Activated T-helper 2 cell treated with anti-CD3 and anti-CD28 coated beads, Interferon-gamma antibody, Interleukin-2, Interleukin-4, amounts not matched to agents 10 μg/mL and 5 μg/mL and 100 μg/mL, durations not matched to agents 14 hours and 24 hours and 36 hours (primary cell): ENCODE results near the gene P4HTM. TPM values are rescaled to one million over a fixed set of nuclear protein-coding genes. Genes with fewer than 3 reads are reported as not detected.

Experiments used
- DNase-seq: peaks from one replicate; pipeline ENCODE4 v3.0.0; 2021; ENCODE audit warnings: low spot score
- H3K27ac Mint-ChIP-seq: one replicate; pipeline ENCODE4 v1.8.0; 2021; ENCODE audit warnings: mixed read lengths
- H3K27me3 Mint-ChIP-seq: one replicate; pipeline ENCODE4 v1.8.0; 2021; ENCODE audit warnings: low read depth, mixed read lengths
- H3K36me3 Mint-ChIP-seq: one replicate; pipeline ENCODE4 v1.8.0; 2021; ENCODE audit warnings: low read depth, mixed read lengths
- H3K4me1 Mint-ChIP-seq: one replicate; pipeline ENCODE4 v1.8.0; 2021; ENCODE audit warnings: low read depth, mixed read lengths
- H3K4me3 Mint-ChIP-seq: one replicate; pipeline ENCODE4 v1.8.0; 2021; ENCODE audit warnings: low read depth, mild to moderate bottlenecking, moderate library complexity, mixed read lengths
- H3K9me3 Mint-ChIP-seq: one replicate; pipeline ENCODE4 v1.8.0; 2021; ENCODE audit warnings: mixed read lengths
- intact Hi-C: fragments of 100-400 bp; cut with micrococcal nuclease; formaldehyde crosslinking; loops from one replicate; pipeline ENCODE4 v1.15.1; 2023
- total RNA-seq: library from RNA; stranded (reverse); gene quantifications from 2 replicates; pipeline ENCODE4 v1.2.3, GENCODE V29; 2022

The P4HTM gene
- 37.8 and 39.1 TPM in 2 replicates for total RNA-seq

GRCh38 chr3:48989796-48990635 lies at the start of gene P4HTM:
Gene P4HTM, plus strand, starts transcription at chr3:48990241. Its CDS starts 16 bp downstream, at chr3:48990257.
- intact Hi-C loops = loop anchor here (1.0 to 10.0 kb wide), 5 partner anchors 17 to 175 kb away; partner anchors contain the start of genes ARIH2, CCDC71, QRICH1 and WDR6

GRCh38 chr3:48945432-48945831 lies 44.6 kb upstream of the P4HTM start:
- H3K27ac Mint-ChIP-seq = peak overlapping the region; percentile 83
- intact Hi-C loops = loop anchor here (2.0 kb wide), 1 partner anchor 17 kb away; no protein-coding TSS in a partner anchor
- H3K9me3 Mint-ChIP-seq = no peaks in the 10 kb centered on the region
- no peaks in the 10 kb centered on the region for H3K27me3 Mint-ChIP-seq
- peaks cover 27% of the 10 kb centered on the region for H3K36me3 Mint-ChIP-seq
- DNase-seq = no peak
- H3K4me1 Mint-ChIP-seq = peaks cover 29% of the 10 kb centered on the region
- no peak overlapping the region for H3K4me3 Mint-ChIP-seq

More at GRCh38 chr3:48989796-48990635, at the start of gene P4HTM:
- Mint-ChIP-seq H3K36me3 (peaks cover 43% of the 10 kb centered on the region), H3K4me3 (peak within 1 kb of the TSS; percentile 93), H3K27ac (peak within 1 kb of the TSS; percentile 88), H3K4me1 (peaks cover 37% of the 10 kb centered on the region), H3K9me3 (no peaks in the 10 kb centered on the region), H3K27me3 (no peaks in the 10 kb centered on the region)
- peak; percentile 64 for DNase-seq

- Mint-ChIP-seq H3K4me3 (peak overlapping the region; percentile 6), H3K4me1 (peaks cover 29% of the 10 kb centered on the region), H3K36me3 (peaks cover 27% of the 10 kb centered on the region), H3K27me3 (no peaks in the 10 kb centered on the region), H3K27ac (peak overlapping the region; percentile 83), H3K9me3 (no peaks in the 10 kb centered on the region)
- intact Hi-C loops = loop anchor here (2.0 kb wide), 1 partner anchor 17 kb away; no protein-coding TSS in a partner anchor
- no peak for DNase-seq
Observed at GRCh38 chr3:48945891-48946549, 44.0 kb upstream of the P4HTM start.

- Mint-ChIP-seq H3K4me1 (peaks cover 33% of the 10 kb centered on the region), H3K27ac (no peak overlapping the region), H3K4me3 (no peak overlapping the region), H3K9me3 (no peaks in the 10 kb centered on the region), H3K36me3 (peaks cover 19% of the 10 kb centered on the region), H3K27me3 (no peaks in the 10 kb centered on the region)
- intact Hi-C loops = no loop called here
- no peak for DNase-seq
Observed at GRCh38 chr3:48949376-48949717, 40.7 kb upstream of the P4HTM start.

- peaks cover 26% of the 10 kb centered on the region for H3K4me1 Mint-ChIP-seq
- H3K4me3 Mint-ChIP-seq = no peak overlapping the region
- no peaks in the 10 kb centered on the region for H3K27me3 Mint-ChIP-seq
- intact Hi-C loops = no loop called here
- no peaks in the 10 kb centered on the region for H3K9me3 Mint-ChIP-seq
- no peak for DNase-seq
- H3K36me3 Mint-ChIP-seq = peaks cover 18% of the 10 kb centered on the region
- no peak overlapping the region for H3K27ac Mint-ChIP-seq
Observed at GRCh38 chr3:48950051-48950450, 40.0 kb upstream of the P4HTM start.

- no peak for DNase-seq
- intact Hi-C loops = no loop called here
- Mint-ChIP-seq H3K27ac (no peak overlapping the region), H3K9me3 (no peaks in the 10 kb centered on the region), H3K27me3 (no peaks in the 10 kb centered on the region), H3K4me3 (no peak overlapping the region), H3K36me3 (peaks cover 15% of the 10 kb centered on the region), H3K4me1 (peaks cover 12% of the 10 kb centered on the region)
Observed at GRCh38 chr3:48951764-48952163, 38.3 kb upstream of the P4HTM start.

GRCh38 chr3:48952510-48953118 lies 37.4 kb upstream of the P4HTM start:
- no peaks in the 10 kb centered on the region for H3K9me3 Mint-ChIP-seq
- peak; percentile 17 for DNase-seq
- H3K27me3 Mint-ChIP-seq = no peaks in the 10 kb centered on the region
- intact Hi-C loops = no loop called here
- H3K4me3 Mint-ChIP-seq = no peak overlapping the region
- H3K4me1 Mint-ChIP-seq = peaks cover 12% of the 10 kb centered on the region
- no peak overlapping the region for H3K27ac Mint-ChIP-seq
- peaks cover 23% of the 10 kb centered on the region for H3K36me3 Mint-ChIP-seq

- no peaks in the 10 kb centered on the region for H3K9me3 Mint-ChIP-seq
- H3K4me3 Mint-ChIP-seq = no peak overlapping the region
- H3K36me3 Mint-ChIP-seq = peaks cover 41% of the 10 kb centered on the region
- no peak for DNase-seq
- peaks cover 12% of the 10 kb centered on the region for H3K4me1 Mint-ChIP-seq
- no peaks in the 10 kb centered on the region for H3K27me3 Mint-ChIP-seq
- H3K27ac Mint-ChIP-seq = no peak overlapping the region
- intact Hi-C loops = no loop called here
Observed at GRCh38 chr3:48957006-48957705, 32.9 kb upstream of the P4HTM start.

- Mint-ChIP-seq H3K36me3 (peaks cover 50% of the 10 kb centered on the region), H3K27me3 (no peaks in the 10 kb centered on the region), H3K27ac (no peak overlapping the region), H3K4me1 (peaks cover 16% of the 10 kb centered on the region), H3K9me3 (no peaks in the 10 kb centered on the region), H3K4me3 (no peak overlapping the region)
- intact Hi-C loops = no loop called here
- DNase-seq = no peak
Observed at GRCh38 chr3:48960841-48961413, 29.1 kb upstream of the P4HTM start.

- DNase-seq = no peak
- H3K9me3 Mint-ChIP-seq = no peaks in the 10 kb centered on the region
- peaks cover 58% of the 10 kb centered on the region for H3K36me3 Mint-ChIP-seq
- H3K4me3 Mint-ChIP-seq = no peak overlapping the region
- H3K4me1 Mint-ChIP-seq = peaks cover 24% of the 10 kb centered on the region
- no peaks in the 10 kb centered on the region for H3K27me3 Mint-ChIP-seq
- intact Hi-C loops = no loop called here
- peak overlapping the region; percentile 53 for H3K27ac Mint-ChIP-seq
Observed at GRCh38 chr3:48962340-48962739, 27.7 kb upstream of the P4HTM start.

- Mint-ChIP-seq H3K27me3 (no peaks in the 10 kb centered on the region), H3K27ac (no peak overlapping the region), H3K36me3 (peaks cover 58% of the 10 kb centered on the region), H3K4me3 (no peak overlapping the region), H3K4me1 (peaks cover 24% of the 10 kb centered on the region), H3K9me3 (no peaks in the 10 kb centered on the region)
- intact Hi-C loops = no loop called here
- no peak for DNase-seq
Observed at GRCh38 chr3:48962939-48963338, 27.1 kb upstream of the P4HTM start.

GRCh38 chr3:48963591-48963990 lies 26.4 kb upstream of the P4HTM start:
- Mint-ChIP-seq H3K4me3 (no peak overlapping the region), H3K27ac (no peak overlapping the region), H3K9me3 (no peaks in the 10 kb centered on the region), H3K4me1 (peaks cover 24% of the 10 kb centered on the region), H3K36me3 (peaks cover 60% of the 10 kb centered on the region), H3K27me3 (no peaks in the 10 kb centered on the region)
- intact Hi-C loops = no loop called here
- no peak for DNase-seq
